ENCODE results near the gene ARL10. TPM values are rescaled to one million over a fixed set of nuclear protein-coding genes. Genes with fewer than 3 reads are reported as not detected.
A peak's percentile ranks its signal among the peaks of the same experiment; 100 is the strongest.

ARL10 gene
- total RNA-seq, 1 experiment from 2014 or later, result 9.6 TPM

DNA sequence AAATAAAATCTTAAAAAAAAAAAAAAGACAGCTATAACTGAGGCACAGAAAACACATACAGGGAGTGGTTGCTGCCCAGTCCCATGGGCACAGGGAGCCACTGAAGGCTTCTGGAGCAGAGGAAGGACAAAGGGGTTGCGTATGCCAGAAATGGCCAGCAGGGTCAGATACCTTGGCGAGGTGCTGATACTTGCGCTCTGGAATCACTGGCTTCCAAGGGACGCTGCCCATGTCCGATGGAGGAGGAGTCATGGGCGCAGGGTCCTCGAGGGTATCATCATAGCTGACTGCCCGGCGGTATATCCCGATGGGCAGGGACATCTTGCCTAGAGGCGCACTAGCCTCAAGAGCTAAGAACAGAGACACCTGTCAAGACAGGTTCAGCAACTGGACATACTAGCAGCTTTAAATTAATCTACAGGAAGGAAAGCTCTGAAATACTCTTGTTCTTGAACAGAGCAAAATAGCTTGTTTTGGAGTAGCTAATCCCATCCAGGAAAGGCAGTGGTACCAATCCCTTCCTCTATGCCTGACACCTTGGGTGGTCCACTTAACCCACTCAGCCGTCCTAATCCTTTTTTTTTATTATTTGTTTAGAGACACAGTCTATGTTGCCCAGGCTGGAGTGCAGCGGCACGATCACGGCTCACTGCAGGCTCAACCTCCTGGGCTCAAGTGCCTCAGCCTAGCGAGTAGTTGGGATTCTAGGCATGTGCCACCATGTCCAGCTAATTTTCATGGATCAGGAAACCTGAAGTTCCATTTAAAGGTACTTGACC lies 9.7 kb upstream of the ARL10 start:
- H3K4me3 Mint-ChIP-seq, result no peak overlapping the region
- peaks cover 6 to 10% of the 10 kb centered on the region in 2 experiments for H3K4me1 Mint-ChIP-seq
- Histone ChIP-seq H3K18ac (ENCODE audit: insufficient read length, low read depth, low read length) (no peak overlapping the region), H2BK15ac (ENCODE audit: low read depth, low read length) (no peak overlapping the region), H3K4me1 (ENCODE audit: insufficient read depth, low read length) (no peaks in the 10 kb centered on the region; the same call in 1 of the 2 replicates), H3K23me2 (ENCODE audit: insufficient read length, low read depth, low read length, poor library complexity, severe bottlenecking) (no peaks in the 10 kb centered on the region), H3K56ac (ENCODE audit: insufficient read length, low read depth, low read length) (no peak overlapping the region), H3K14ac (ENCODE audit: insufficient read depth, low read length) (no peak overlapping the region), H3K23ac (ENCODE audit: insufficient read length, low read depth, low read length) (no peak overlapping the region), H2AFZ (ENCODE audit: low read length) (no peak overlapping the region), H4K8ac (replicated peaks; ENCODE audit: insufficient read length, low read depth, low read length) (no peak overlapping the region), H3K4ac (ENCODE audit: low read depth, low read length) (no peak overlapping the region), H2AK5ac (ENCODE audit: insufficient read length, low read length) (no peak overlapping the region), H3T11ph (ENCODE audit: low read length) (no peak overlapping the region), H3K79me2 (ENCODE audit: insufficient read depth, low read length) (peaks cover 6% of the 10 kb centered on the region; the same call in 1 of the 2 replicates), H3K79me1 (ENCODE audit: insufficient read depth, low read depth, low read length, poor library complexity, severe bottlenecking) (peaks cover 3% of the 10 kb centered on the region), H2BK12ac (ENCODE audit: insufficient read length, low read depth, low read length) (no peak overlapping the region), H4K20me1 (ENCODE audit: control insufficient read depth, insufficient read depth, insufficient read length) (no peaks in the 10 kb centered on the region), H4K91ac (ENCODE audit: insufficient read length, low read depth, low read length) (no peak overlapping the region), H2BK20ac (ENCODE audit: low read depth, low read length, poor library complexity, severe bottlenecking) (no peak overlapping the region), H3K4me2 (ENCODE audit: insufficient read depth, insufficient read length, low read length) (no peak overlapping the region), H2BK120ac (ENCODE audit: low read depth, low read length, poor library complexity, severe bottlenecking) (no peak overlapping the region), H3K9ac (ENCODE audit: extremely low read depth, insufficient read length, low read length) (no peak overlapping the region), H4K5ac (ENCODE audit: insufficient read length, low read depth, low read length) (no peak overlapping the region), H3K9me3 (ENCODE audit: control insufficient read depth, low read depth, low read length) (no peaks in the 10 kb centered on the region), H2BK5ac (ENCODE audit: insufficient read length, low read length) (no peak overlapping the region), H3K27me3 (ENCODE audit: insufficient read depth, low read length) (no peaks in the 10 kb centered on the region), H3K27ac (ENCODE audit: insufficient read length, low read depth, low read length) (no peak overlapping the region)
- TF ChIP-seq, protein P1, sequence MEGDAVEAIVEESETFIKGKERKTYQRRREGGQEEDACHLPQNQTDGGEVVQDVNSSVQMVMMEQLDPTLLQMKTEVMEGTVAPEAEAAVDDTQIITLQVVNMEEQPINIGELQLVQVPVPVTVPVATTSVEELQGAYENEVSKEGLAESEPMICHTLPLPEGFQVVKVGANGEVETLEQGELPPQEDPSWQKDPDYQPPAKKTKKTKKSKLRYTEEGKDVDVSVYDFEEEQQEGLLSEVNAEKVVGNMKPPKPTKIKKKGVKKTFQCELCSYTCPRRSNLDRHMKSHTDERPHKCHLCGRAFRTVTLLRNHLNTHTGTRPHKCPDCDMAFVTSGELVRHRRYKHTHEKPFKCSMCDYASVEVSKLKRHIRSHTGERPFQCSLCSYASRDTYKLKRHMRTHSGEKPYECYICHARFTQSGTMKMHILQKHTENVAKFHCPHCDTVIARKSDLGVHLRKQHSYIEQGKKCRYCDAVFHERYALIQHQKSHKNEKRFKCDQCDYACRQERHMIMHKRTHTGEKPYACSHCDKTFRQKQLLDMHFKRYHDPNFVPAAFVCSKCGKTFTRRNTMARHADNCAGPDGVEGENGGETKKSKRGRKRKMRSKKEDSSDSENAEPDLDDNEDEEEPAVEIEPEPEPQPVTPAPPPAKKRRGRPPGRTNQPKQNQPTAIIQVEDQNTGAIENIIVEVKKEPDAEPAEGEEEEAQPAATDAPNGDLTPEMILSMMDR (conservative IDR thresholded peaks at IDR 0.05), result peak; percentile 56
- peak overlapping the region in 1 of 3 experiments; percentile 76; a peak in 2 of 7 replicates for H3K27ac Mint-ChIP-seq
- H3K27me3 Mint-ChIP-seq (ENCODE audit: low read depth), result no peaks in the 10 kb centered on the region
- no CpG with 5 or more reads among the region's 16 CpGs for WGBS (ENCODE audit: extremely low coverage, insufficient read length, low lambda C conversion rate)
- H3K9me3 Mint-ChIP-seq, result no peaks in the 10 kb centered on the region
- DNase-seq, result peak; percentile 49
- H3K36me3 Mint-ChIP-seq (ENCODE audit: insufficient read depth in 1 of 3, low read depth in 3 of 3), result peaks cover 41 to 88% (median 73%) of the 10 kb centered on the region in 3 experiments

Measured in H9 (cell line).